ENCODE data around the gene BTNL2.

The BTNL2 gene

DNA sequence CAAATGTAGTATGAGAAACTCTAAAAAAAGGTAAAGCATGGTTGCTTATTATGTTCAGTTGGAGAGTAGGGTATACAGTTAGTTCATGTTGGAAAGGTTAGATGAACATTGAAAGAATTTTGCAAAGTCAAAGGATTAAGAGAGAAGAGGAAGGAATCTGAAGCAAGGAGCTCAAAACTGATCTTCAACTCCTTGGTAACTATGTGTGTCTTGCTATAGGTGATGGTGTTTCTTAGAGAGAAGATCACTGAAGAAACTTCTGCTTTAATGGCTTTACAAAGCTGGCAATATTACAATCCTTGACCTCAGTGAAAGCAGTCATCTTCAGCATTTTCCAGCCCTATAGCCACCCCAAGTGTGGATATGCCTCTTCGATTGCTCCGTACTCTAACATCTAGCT lies 37.5 kb upstream of the BTNL2 start:
- H2BK15ac ChIP-seq (ENCODE audit: low read length), result no peak overlapping the region
- H3K27ac ChIP-seq (replicated peaks; ENCODE audit: low read length), result no peak overlapping the region
- no peaks in the 10 kb centered on the region for H3K4me1 ChIP-seq (ENCODE audit: control insufficient read depth in 2 of 2, insufficient read depth in 1 of 2, low read depth in 1 of 2, low read length in 2 of 2)
- H3K4me3 ChIP-seq (ENCODE audit: low read length in 2 of 2), result no peak overlapping the region
- no peak overlapping the region for H3K23ac ChIP-seq (ENCODE audit: low read depth, low read length, poor library complexity)
- H3K27me3 ChIP-seq (ENCODE audit: control insufficient read depth in 3 of 3, insufficient read depth in 3 of 3, low read depth in 1 of 3, low read length in 3 of 3), result no peaks in the 10 kb centered on the region
- no peak overlapping the region for H4K8ac ChIP-seq (ENCODE audit: low read depth, low read length)
- H4K91ac ChIP-seq (ENCODE audit: low read depth, low read length, poor library complexity), result no peak overlapping the region
- H3K36me3 ChIP-seq (replicated peaks in 1 of 2; ENCODE audit: control insufficient read depth in 2 of 2, insufficient read depth in 2 of 2, low read length in 2 of 2), result no peaks in the 10 kb centered on the region
- DNase-seq (ENCODE audit: low spot score), result no peak
- no peak overlapping the region for H3K4me2 ChIP-seq (ENCODE audit: insufficient read depth, low read length, poor library complexity, severe bottlenecking)
- H3K14ac ChIP-seq (ENCODE audit: low read length), result no peak overlapping the region
- H2BK120ac ChIP-seq (ENCODE audit: low read depth, low read length), result no peak overlapping the region
- H2BK5ac ChIP-seq (ENCODE audit: low read length), result no peak overlapping the region
- no peak overlapping the region for H3K9ac ChIP-seq (ENCODE audit: low read depth, low read length, poor library complexity)
- no peak overlapping the region for H2AFZ ChIP-seq (ENCODE audit: low read length)
- no peaks in the 10 kb centered on the region for H3K9me3 ChIP-seq (replicated peaks in 1 of 2; ENCODE audit: control insufficient read depth in 2 of 2, insufficient read depth in 1 of 2, low read depth in 1 of 2, low read length in 2 of 2)
- H2BK12ac ChIP-seq (ENCODE audit: low read length), result no peak overlapping the region
- H3K4ac ChIP-seq (ENCODE audit: low read length), result no peak overlapping the region
- WGBS, 2 donors (ENCODE audit: extremely low coverage in 2 of 2, insufficient read length in 2 of 2, insufficient replicate concordance in 1 of 2), result no CpG with 5 or more reads among the region's 2 CpGs
- no peak overlapping the region for H2AK5ac ChIP-seq (ENCODE audit: low read depth, low read length)
- H3K18ac ChIP-seq (ENCODE audit: low read length), result no peak overlapping the region
- H3K79me1 ChIP-seq (ENCODE audit: low read depth, low read length), result no peaks in the 10 kb centered on the region

DNA sequence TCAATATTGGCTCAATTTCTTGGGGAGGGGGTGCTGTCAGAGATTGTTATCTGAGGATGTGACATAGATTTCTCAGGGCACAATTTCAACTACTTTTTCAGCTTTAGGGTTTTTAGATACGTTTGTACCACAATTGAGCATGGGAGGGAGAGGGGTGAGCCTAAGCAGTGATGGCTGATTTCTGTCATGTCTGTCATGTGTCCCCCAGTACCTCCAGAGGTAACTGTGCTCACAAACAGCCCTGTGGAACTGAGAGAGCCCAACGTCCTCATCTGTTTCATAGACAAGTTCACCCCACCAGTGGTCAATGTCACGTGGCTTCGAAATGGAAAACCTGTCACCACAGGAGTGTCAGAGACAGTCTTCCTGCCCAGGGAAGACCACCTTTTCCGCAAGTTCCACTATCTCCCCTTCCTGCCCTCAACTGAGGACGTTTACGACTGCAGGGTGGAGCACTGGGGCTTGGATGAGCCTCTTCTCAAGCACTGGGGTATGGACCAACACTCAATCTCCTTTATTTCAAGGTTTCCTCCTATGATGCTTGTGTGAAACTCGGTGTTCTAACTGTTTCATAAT lies 36.1 kb upstream of the BTNL2 start:
- WGBS, 2 donors (ENCODE audit: extremely low coverage in 2 of 2, insufficient read length in 2 of 2, insufficient replicate concordance in 1 of 2), result no CpG with 5 or more reads among the region's 8 CpGs
- no peak overlapping the region for H3K23ac ChIP-seq (ENCODE audit: low read depth, low read length, poor library complexity)

DNA sequence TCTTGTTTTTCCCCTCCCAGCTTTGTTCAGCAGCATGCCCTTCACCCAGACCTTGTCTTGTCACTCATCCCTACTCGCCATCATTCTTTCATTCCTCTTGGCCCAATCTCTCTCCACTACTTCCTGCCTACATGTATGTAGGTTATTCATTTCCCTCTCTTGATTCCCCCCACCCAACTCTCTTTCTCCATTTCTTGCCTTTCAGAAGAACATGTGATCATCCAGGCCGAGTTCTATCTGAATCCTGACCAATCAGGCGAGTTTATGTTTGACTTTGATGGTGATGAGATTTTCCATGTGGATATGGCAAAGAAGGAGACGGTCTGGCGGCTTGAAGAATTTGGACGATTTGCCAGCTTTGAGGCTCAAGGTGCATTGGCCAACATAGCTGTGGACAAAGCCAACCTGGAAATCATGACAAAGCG lies 35.3 kb upstream of the BTNL2 start:
- H2AK5ac ChIP-seq (ENCODE audit: low read depth, low read length), result no peak overlapping the region
- no peak overlapping the region for H2AFZ ChIP-seq (ENCODE audit: low read length)
- no peak overlapping the region for H3K14ac ChIP-seq (ENCODE audit: low read length)
- H3K4me1 ChIP-seq (ENCODE audit: control insufficient read depth in 2 of 2, insufficient read depth in 1 of 2, low read depth in 1 of 2, low read length in 2 of 2), result no peaks in the 10 kb centered on the region
- no peak overlapping the region for H4K91ac ChIP-seq (ENCODE audit: low read depth, low read length, poor library complexity)
- no peak for DNase-seq (ENCODE audit: low spot score)
- no peaks in the 10 kb centered on the region for H3K79me1 ChIP-seq (ENCODE audit: low read depth, low read length)
- no peak overlapping the region for H3K18ac ChIP-seq (ENCODE audit: low read length)
- no peak overlapping the region for H2BK15ac ChIP-seq (ENCODE audit: low read length)
- H4K8ac ChIP-seq (ENCODE audit: low read depth, low read length), result no peak overlapping the region
- H3K4ac ChIP-seq (ENCODE audit: low read length), result no peak overlapping the region
- H3K4me2 ChIP-seq (ENCODE audit: insufficient read depth, low read length, poor library complexity, severe bottlenecking), result no peak overlapping the region
- no CpG with 5 or more reads among the region's 7 CpGs for WGBS, 2 donors (ENCODE audit: extremely low coverage in 2 of 2, insufficient read length in 2 of 2, insufficient replicate concordance in 1 of 2)
- no peak overlapping the region for H2BK12ac ChIP-seq (ENCODE audit: low read length)
- no peak overlapping the region for H3K4me3 ChIP-seq (ENCODE audit: low read length in 2 of 2)
- no peaks in the 10 kb centered on the region for H3K27me3 ChIP-seq (ENCODE audit: control insufficient read depth in 3 of 3, insufficient read depth in 3 of 3, low read depth in 1 of 3, low read length in 3 of 3)
- H3K23ac ChIP-seq (ENCODE audit: low read depth, low read length, poor library complexity), result no peak overlapping the region
- no peak overlapping the region for H2BK120ac ChIP-seq (ENCODE audit: low read depth, low read length)
- no peak overlapping the region for H3K9ac ChIP-seq (ENCODE audit: low read depth, low read length, poor library complexity)
- no peak overlapping the region for H2BK5ac ChIP-seq (ENCODE audit: low read length)
- H3K36me3 ChIP-seq (replicated peaks in 1 of 2; ENCODE audit: control insufficient read depth in 2 of 2, insufficient read depth in 2 of 2, low read length in 2 of 2), result no peaks in the 10 kb centered on the region
- no peak overlapping the region for H3K27ac ChIP-seq (replicated peaks; ENCODE audit: low read length)
- H3K9me3 ChIP-seq (replicated peaks in 1 of 2; ENCODE audit: control insufficient read depth in 2 of 2, insufficient read depth in 1 of 2, low read depth in 1 of 2, low read length in 2 of 2), result no peaks in the 10 kb centered on the region

More for the DNA sequence above, 36.1 kb upstream of the BTNL2 start:
- Histone ChIP-seq H2BK5ac (ENCODE audit: low read length) (no peak overlapping the region), H3K9me3 (replicated peaks in 1 of 2; ENCODE audit: control insufficient read depth in 2 of 2, insufficient read depth in 1 of 2, low read depth in 1 of 2, low read length in 2 of 2) (no peaks in the 10 kb centered on the region), H3K4me1 (ENCODE audit: control insufficient read depth in 2 of 2, insufficient read depth in 1 of 2, low read depth in 1 of 2, low read length in 2 of 2) (no peaks in the 10 kb centered on the region), H3K27ac (replicated peaks; ENCODE audit: low read length) (no peak overlapping the region), H3K79me1 (ENCODE audit: low read depth, low read length) (no peaks in the 10 kb centered on the region), H4K91ac (ENCODE audit: low read depth, low read length, poor library complexity) (no peak overlapping the region), H3K4ac (ENCODE audit: low read length) (no peak overlapping the region), H2BK120ac (ENCODE audit: low read depth, low read length) (no peak overlapping the region), H3K14ac (ENCODE audit: low read length) (no peak overlapping the region), H2AK5ac (ENCODE audit: low read depth, low read length) (no peak overlapping the region), H3K4me3 (ENCODE audit: low read length in 2 of 2) (no peak overlapping the region), H2BK12ac (ENCODE audit: low read length) (no peak overlapping the region), H2AFZ (ENCODE audit: low read length) (no peak overlapping the region), H3K4me2 (ENCODE audit: insufficient read depth, low read length, poor library complexity, severe bottlenecking) (no peak overlapping the region), H2BK15ac (ENCODE audit: low read length) (no peak overlapping the region), H3K9ac (ENCODE audit: low read depth, low read length, poor library complexity) (no peak overlapping the region), H3K36me3 (replicated peaks in 1 of 2; ENCODE audit: control insufficient read depth in 2 of 2, insufficient read depth in 2 of 2, low read length in 2 of 2) (no peaks in the 10 kb centered on the region), H3K27me3 (ENCODE audit: control insufficient read depth in 3 of 3, insufficient read depth in 3 of 3, low read depth in 1 of 3, low read length in 3 of 3) (no peaks in the 10 kb centered on the region), H3K18ac (ENCODE audit: low read length) (no peak overlapping the region), H4K8ac (ENCODE audit: low read depth, low read length) (no peak overlapping the region)
- no peak for DNase-seq (ENCODE audit: low spot score)

DNA sequence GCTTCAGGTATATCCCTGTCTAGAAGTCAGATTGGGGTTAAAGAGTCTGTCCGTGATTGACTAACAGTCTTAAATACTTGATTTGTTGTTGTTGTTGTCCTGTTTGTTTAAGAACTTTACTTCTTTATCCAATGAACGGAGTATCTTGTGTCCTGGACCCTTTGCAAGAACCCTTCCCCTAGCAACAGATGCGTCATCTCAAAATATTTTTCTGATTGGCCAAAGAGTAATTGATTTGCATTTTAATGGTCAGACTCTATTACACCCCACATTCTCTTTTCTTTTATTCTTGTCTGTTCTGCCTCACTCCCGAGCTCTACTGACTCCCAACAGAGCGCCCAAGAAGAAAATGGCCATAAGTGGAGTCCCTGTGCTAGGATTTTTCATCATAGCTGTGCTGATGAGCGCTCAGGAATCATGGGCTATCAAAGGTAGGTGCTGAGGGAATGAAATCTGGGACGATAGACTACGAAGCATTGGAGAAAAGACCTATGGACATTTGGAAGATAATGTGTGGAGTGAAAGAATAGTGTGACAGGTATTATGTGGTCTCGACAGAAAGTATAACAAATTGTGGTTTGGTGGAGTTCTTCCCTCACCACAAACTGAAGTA lies 32.7 kb upstream of the BTNL2 start, which contains the start of gene HLA-DRA:
HLA-DRA (plus strand) TSS at position 286 of the 613 bp plus-strand sequence; CDS start at position 350, 64 bp downstream.
- Histone ChIP-seq H3K27me3 (ENCODE audit: control insufficient read depth in 3 of 3, insufficient read depth in 3 of 3, low read depth in 1 of 3, low read length in 3 of 3) (no peaks in the 10 kb centered on the region), H2BK5ac (ENCODE audit: low read length) (no peak within 1 kb of the TSS), H2AFZ (ENCODE audit: low read length) (no peak within 1 kb of the TSS), H3K79me1 (ENCODE audit: low read depth, low read length) (no peaks in the 10 kb centered on the region), H3K14ac (ENCODE audit: low read length) (no peak within 1 kb of the TSS), H2BK12ac (ENCODE audit: low read length) (no peak within 1 kb of the TSS), H2BK120ac (ENCODE audit: low read depth, low read length) (no peak within 1 kb of the TSS), H3K4me2 (ENCODE audit: insufficient read depth, low read length, poor library complexity, severe bottlenecking) (peak within 1 kb of the TSS; percentile 45), H2BK15ac (ENCODE audit: low read length) (no peak within 1 kb of the TSS), H3K18ac (ENCODE audit: low read length) (no peak within 1 kb of the TSS), H3K9ac (ENCODE audit: low read depth, low read length, poor library complexity) (no peak within 1 kb of the TSS), H3K4ac (ENCODE audit: low read length) (no peak within 1 kb of the TSS), H3K4me3 (ENCODE audit: low read length in 2 of 2) (no peak within 1 kb of the TSS), H3K9me3 (replicated peaks in 1 of 2; ENCODE audit: control insufficient read depth in 2 of 2, insufficient read depth in 1 of 2, low read depth in 1 of 2, low read length in 2 of 2) (no peaks in the 10 kb centered on the region), H3K4me1 (ENCODE audit: control insufficient read depth in 2 of 2, insufficient read depth in 1 of 2, low read depth in 1 of 2, low read length in 2 of 2) (no peaks in the 10 kb centered on the region), H4K8ac (ENCODE audit: low read depth, low read length) (no peak within 1 kb of the TSS), H4K91ac (ENCODE audit: low read depth, low read length, poor library complexity) (no peak within 1 kb of the TSS), H3K27ac (replicated peaks; ENCODE audit: low read length) (no peak within 1 kb of the TSS), H3K36me3 (replicated peaks in 1 of 2; ENCODE audit: control insufficient read depth in 2 of 2, insufficient read depth in 2 of 2, low read length in 2 of 2) (no peaks in the 10 kb centered on the region), H3K23ac (ENCODE audit: low read depth, low read length, poor library complexity) (no peak within 1 kb of the TSS), H2AK5ac (ENCODE audit: low read depth, low read length) (no peak within 1 kb of the TSS)
- DNase-seq (ENCODE audit: low spot score), result peak; percentile 82
- WGBS, 2 donors (ENCODE audit: extremely low coverage in 2 of 2, insufficient read length in 2 of 2, insufficient replicate concordance in 1 of 2), result no CpG with 5 or more reads among the region's 9 CpGs
